HG02943 (cell line): ENCODE measurements around the gene NAA15.
"Not testable (repeated sequence)": the region's sequence is repeated elsewhere in the genome, so short reads cannot be mapped to it uniquely, and the experiment has no call there.

ENCODE experiments used
- ATAC-seq: cut with Tn5 transposase; IDR thresholded peaks from one replicate; pipeline ENCODE4 v1.9.1; 2021; ENCODE audit warnings: mild to moderate bottlenecking, low read depth, moderate library complexity; ENCODE audit not compliant: unreplicated experiment

The NAA15 gene

GRCh38 chr4:139333046-139333445 lies 31.7 kb downstream of the NAA15 start:
- ATAC-seq = no peak

DNA sequence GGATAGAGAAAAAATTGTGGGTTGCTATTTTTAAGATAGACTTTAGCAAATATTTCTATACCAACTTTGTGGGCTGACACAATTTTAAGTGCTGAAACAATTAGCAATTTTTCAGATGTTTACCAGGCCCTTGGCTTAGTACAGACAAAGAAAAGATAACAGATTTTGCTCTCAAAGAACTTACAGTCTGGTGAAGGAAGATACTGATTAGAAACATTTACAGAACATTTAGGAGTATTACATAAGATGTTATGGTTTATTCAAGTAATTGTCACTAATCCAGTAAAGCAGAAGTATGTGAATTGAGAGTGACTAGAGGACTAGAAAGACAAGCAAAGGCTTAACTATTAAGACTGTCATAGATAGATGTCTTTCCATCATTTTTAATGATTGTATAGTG lies 36.3 kb downstream of the NAA15 start:
- ATAC-seq = no peak

DNA sequence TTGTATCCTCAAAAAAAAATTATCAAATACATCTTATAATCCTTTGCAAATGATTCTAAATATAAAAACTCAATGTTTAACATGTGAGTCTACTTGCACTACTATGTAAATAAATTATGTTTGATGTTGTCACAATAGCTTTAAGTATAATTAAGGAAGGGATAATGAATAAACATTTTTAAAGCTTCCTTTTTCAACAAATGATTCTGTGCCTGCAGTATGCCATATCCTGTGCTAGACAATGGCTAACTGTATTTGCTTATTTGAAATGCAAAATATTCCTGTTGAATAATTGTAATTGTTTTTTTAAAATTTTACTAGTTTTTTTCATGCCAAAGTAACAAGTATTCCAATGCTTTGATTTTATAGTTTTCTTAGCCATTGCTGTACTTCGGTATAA lies 60.0 kb downstream of the NAA15 start:
- no peak for ATAC-seq

DNA sequence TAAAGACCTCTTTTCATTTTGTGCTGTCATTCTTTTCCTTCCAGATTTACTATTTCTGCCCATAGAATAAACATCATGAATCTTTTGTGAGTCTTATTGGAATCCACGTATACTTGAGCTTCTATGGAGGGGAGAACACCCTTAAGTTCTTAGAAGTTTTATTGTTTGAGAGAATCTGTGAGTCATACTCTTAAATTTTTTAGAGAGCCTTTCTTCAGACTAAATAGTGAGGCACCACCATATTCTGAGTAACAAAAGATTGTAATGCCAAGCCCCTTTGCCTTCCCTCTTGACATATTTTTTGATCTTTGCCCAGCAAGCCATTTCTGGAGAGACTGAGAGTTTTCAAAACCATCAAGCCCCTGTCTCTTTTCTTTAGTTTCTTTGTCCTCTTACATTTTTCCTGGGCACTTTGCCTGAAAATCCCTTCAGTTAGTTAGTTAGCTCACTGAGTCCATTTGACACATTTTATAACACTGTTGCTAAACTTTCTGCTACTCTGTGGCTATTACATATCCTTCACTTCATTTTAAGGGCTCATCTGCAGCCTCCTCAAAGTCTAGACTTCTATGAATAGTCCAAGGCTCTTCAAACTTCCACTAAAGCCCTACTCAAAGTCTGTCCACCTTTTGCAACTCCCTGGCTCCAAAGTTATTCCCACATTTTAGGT lies 66.3 kb downstream of the NAA15 start:
- ATAC-seq = no peak

DNA sequence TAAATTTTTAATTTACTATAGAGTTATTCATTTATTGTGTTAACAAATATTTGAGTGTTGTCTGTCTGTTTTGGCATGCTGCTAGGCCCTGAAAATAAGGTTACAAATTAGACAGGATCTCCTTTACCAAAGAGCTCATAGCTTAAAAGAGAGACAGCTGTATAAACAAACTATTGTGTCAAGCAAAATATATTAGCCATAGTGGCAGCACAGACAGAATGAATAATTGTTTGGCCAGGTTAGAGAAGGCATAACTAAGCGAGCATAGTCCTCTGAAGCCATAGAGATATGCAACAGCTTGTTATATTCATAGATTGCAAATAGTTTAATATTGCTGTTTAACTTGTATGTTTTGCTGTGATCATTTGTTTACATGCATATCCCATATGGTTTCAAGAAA lies 67.7 kb downstream of the NAA15 start:
- ATAC-seq = no peak

DNA sequence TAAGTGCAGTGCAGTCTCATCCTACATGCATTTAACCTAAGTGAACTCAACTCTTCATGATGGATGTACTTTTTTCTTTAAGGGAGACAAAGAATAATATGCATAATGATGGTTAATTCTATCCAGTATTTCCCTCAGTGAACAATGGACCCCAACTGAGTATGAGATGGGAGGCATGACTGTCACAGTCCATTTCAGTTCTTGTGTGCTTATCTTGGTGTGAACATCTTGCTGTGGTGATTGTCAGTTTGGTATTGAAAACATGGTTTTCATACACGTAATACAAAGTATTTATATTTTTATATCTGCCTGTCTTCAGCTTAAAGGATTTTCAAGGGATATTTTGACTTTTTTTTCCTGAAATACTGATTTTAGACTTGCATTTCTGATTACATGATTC lies 72.9 kb downstream of the NAA15 start:
- no peak for ATAC-seq

- ATAC-seq = no peak
Measured at GRCh38 chr4:139386421-139386820, 85.1 kb downstream of the NAA15 start.

- ATAC-seq = no peak
Measured at GRCh38 chr4:139389102-139389501, 87.8 kb downstream of the NAA15 start.

DNA sequence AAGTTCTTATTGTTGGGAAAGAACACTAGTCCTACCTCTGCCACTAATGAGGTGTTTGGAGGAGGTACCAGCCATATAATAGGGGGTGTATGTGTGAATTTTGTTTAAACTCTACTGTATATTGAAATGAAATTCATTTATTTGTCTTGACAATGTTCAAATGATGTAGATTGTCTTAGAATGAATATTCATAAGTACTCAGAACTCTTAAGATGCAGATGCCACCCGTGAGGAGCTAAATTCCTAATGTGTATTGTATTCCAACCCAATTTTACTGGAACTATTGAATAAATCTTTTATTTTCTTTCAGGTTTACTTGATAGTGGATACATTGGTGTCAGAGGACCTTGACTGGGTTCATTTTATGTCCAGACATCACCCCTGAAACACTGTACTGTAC lies 88.7 kb downstream of the NAA15 start:
- no peak for ATAC-seq

- ATAC-seq = no peak
Measured at GRCh38 chr4:139391731-139392130, 90.4 kb downstream of the NAA15 start.

- no peak for ATAC-seq
Measured at GRCh38 chr4:139392797-139393196, 91.5 kb downstream of the NAA15 start.

DNA sequence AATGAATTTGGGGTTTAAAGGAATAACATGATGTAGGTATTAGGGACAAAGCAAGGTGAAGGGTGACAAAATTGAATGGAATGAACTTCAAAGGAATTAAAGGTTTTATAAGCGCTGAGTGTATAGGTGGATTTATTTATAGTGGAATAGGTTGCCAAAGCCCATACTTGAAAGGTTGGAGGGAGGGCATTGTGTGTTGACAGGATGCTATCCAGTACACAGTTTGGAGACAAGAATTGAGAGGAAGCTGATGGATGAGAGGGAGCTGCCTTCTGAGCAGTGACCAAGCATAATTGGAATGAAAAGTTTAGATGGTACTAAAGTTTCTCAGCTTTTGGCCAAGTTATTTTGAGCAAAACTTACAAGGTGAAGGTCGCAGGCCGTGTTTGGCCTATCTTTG lies 100.1 kb downstream of the NAA15 start:
- ATAC-seq = no peak

DNA sequence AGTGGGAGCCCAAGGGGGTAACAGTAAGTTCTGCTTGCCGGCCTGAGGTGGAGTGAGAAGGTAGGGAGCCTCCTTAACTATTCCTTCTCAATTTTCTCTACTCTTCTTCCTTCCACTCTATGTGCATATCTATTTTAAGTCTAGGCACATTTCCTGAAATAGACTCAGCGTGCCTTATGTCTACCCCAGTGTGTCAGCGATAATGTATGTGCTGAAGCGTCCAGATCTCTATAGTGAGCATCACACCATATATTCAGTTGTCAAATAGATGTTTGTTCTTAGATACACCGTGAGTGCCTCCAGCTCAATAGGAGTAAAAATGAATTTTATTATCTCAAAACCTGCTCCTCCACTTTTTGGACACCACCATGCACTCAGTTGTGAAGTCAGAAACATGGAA lies 101.1 kb downstream of the NAA15 start:
- no peak for ATAC-seq

- ATAC-seq = no peak
Measured at GRCh38 chr4:139403462-139403861, 102.2 kb downstream of the NAA15 start.

DNA sequence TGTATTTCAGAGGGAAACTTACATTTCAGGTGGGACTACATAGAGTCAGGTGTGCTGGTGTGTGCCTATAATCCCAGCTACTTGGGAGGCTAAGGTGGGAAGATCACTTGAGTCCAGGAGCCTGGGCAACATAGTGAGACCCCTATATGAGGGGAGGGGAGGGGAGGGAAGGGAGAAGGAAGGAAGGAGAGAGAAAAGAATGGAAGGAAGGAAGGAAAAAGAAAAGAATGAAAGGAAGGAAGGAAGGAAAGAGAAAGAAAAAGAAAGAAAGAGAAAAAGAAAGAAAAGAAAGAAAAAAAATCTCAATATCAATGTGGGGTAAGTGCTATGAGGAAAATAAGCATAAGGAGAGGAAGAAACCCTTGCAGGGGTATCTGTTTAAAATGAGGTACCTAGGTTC lies 109.0 kb downstream of the NAA15 start:
- no peak for ATAC-seq

DNA sequence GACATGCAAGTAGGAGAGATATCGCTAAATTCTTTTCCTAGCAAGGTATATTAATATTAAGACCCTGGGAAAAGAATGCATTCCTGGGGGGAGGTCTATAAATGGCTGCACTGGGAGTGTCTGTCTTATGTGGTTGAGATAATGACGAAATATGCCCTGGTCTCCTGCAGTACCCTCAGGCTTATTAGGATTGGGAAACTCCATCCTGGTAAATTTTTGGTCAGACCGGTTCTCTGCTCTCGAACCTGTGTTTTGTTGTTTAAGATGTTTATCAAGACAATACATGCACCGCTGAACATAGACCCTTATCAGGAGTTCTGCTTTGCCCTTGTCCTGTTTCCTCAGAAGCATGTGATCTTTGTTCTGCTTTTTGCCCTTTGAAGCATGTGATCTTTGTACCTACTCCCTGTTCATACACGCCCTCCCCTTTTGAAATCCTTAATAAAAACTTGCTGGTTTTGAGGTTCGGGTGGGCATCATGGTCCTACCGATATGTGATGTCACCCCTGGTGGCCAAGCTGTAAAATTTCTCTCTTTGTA lies 113.4 kb downstream of the NAA15 start:
- ATAC-seq = not testable (repeated sequence)

DNA sequence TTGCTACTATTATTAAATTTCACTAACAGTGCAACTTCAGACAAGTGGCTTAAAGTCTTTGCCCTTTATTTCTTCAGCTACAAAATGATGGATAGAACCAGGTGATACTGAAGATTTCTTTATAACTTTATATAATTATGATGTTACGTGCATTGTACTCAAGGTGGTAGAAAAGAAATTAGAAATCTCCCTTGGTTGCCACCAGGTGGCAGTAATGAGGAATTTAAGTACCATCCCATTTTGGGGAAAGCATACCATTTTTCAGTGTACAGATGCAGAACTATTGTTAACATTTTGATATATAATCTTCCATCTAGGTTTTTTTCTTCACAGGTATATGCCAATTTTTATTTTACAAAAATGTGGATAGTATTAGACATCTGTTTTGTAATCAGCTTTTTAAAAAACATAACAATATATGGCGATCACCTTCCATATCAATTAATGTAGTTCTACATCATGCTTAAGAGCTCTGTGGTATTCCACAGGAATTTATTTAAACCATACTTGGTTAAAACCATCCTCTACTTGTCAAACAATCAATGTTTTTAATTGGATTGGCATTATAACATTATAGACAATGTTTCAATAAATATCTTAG lies 114.9 kb downstream of the NAA15 start:
- ATAC-seq = no peak

- no peak for ATAC-seq
Measured at GRCh38 chr4:139419388-139419914, 118.1 kb downstream of the NAA15 start.

GRCh38 chr4:139420652-139421051 lies 119.3 kb downstream of the NAA15 start:
- no peak for ATAC-seq

GRCh38 chr4:139436122-139436521 lies 134.8 kb downstream of the NAA15 start:
- no peak for ATAC-seq

GRCh38 chr4:139438141-139438540 lies 136.8 kb downstream of the NAA15 start:
- no peak for ATAC-seq

DNA sequence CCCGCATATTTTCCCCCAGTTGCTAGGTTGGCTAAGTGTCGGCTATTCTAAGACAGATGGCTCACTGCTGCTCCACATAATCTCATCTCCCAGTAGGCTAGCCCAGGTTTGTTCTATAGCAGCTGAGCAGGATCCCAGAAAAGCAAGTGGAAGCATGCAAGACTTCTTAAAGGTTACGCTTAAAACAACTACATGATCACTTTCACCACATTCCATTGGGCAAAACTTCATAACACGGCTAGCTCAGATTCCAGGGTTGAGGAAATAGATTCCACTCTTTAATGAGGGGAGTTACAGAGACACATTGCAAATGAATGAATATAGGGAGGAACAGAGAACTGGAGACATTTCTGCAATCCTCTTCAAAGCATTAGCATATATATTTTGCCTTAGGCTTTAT lies 139.7 kb downstream of the NAA15 start:
- no peak for ATAC-seq
